SJCRH30 (cell line): ENCODE results near the gene SEC14L6. TPM values are rescaled to one million over a fixed set of nuclear protein-coding genes. Genes with fewer than 3 reads are reported as not detected.

Source experiments
- DNase-seq, 2 experiments: peaks; one replicate each; pipeline ENCODE4 v3.0.0-alpha.2; 2015 to 2020
- H3K27ac ChIP-seq: fragments of 250-450 bp; sonication (Bioruptor Pico); 2 replicates; pipeline ENCODE4 v1.5.1; 2020; ENCODE audit warnings: mild to moderate bottlenecking, moderate library complexity
- H3K27me3 ChIP-seq: fragments of 250-450 bp; sonication (Bioruptor Pico); 2 replicates; pipeline ENCODE4 v1.5.1; 2020; ENCODE audit warnings: mild to moderate bottlenecking, moderate library complexity
- H3K36me3 ChIP-seq: fragments of 250-450 bp; sonication (Bioruptor Pico); 2 replicates; pipeline ENCODE4 v1.5.1; 2020; ENCODE audit warnings: mild to moderate bottlenecking, moderate library complexity
- H3K4me1 ChIP-seq: fragments of 250-450 bp; sonication (Bioruptor Pico); 2 replicates; pipeline ENCODE4 v1.5.1; 2020; ENCODE audit warnings: mild to moderate bottlenecking, moderate library complexity
- H3K4me3 ChIP-seq: fragments of 250-450 bp; sonication (Bioruptor Pico); 2 replicates; pipeline ENCODE4 v1.5.1; 2020; ENCODE audit warnings: mild to moderate bottlenecking, moderate library complexity
- H3K9me3 ChIP-seq: fragments of 250-450 bp; sonication (Bioruptor Pico); replicated peaks from 2 replicates; pipeline ENCODE4 v1.5.1; 2020; ENCODE audit warnings: mild to moderate bottlenecking, moderate library complexity
- total RNA-seq: library from RNA; depleted of rRNA; stranded (reverse); fragments of >200 nt; shearing (Covaris generic); gene quantifications from 2 replicates; pipeline ENCODE4 v1.2.3, GENCODE V29; 2014; rRNA removed

SEC14L6 gene
- total RNA-seq, 1 experiment from 2014 or later, result not detected

GRCh38 chr22:30479981-30480380 lies 66.6 kb downstream of the SEC14L6 start:
- Histone ChIP-seq H3K27me3 (no peaks in the 10 kb centered on the region), H3K4me3 (no peak overlapping the region), H3K36me3 (no peaks in the 10 kb centered on the region), H3K4me1 (no peaks in the 10 kb centered on the region), H3K9me3 (no peaks in the 10 kb centered on the region), H3K27ac (no peak overlapping the region)
- no peak for DNase-seq

- Histone ChIP-seq H3K9me3 (no peaks in the 10 kb centered on the region), H3K27ac (no peak overlapping the region), H3K36me3 (no peaks in the 10 kb centered on the region), H3K4me3 (no peak overlapping the region), H3K4me1 (no peaks in the 10 kb centered on the region), H3K27me3 (no peaks in the 10 kb centered on the region)
- DNase-seq, result no peak
These were observed 71.7 kb downstream of the SEC14L6 start for GRCh38 chr22:30474683-30475424.

GRCh38 chr22:30474121-30474520 lies 72.4 kb downstream of the SEC14L6 start:
- no peak overlapping the region for H3K4me3 ChIP-seq
- no peaks in the 10 kb centered on the region for H3K36me3 ChIP-seq
- no peaks in the 10 kb centered on the region for H3K4me1 ChIP-seq
- H3K27ac ChIP-seq, result no peak overlapping the region
- no peak for DNase-seq
- no peaks in the 10 kb centered on the region for H3K9me3 ChIP-seq
- H3K27me3 ChIP-seq, result no peaks in the 10 kb centered on the region

- Histone ChIP-seq H3K4me1 (no peaks in the 10 kb centered on the region), H3K9me3 (no peaks in the 10 kb centered on the region), H3K27ac (no peak overlapping the region), H3K36me3 (no peaks in the 10 kb centered on the region), H3K27me3 (no peaks in the 10 kb centered on the region), H3K4me3 (no peak overlapping the region)
- DNase-seq, result no peak
These were observed 73.4 kb downstream of the SEC14L6 start for GRCh38 chr22:30472994-30473720.

Other genes starting within 250 kb of the SEC14L6 start
- 4.8 and 5.8 TPM in 2 replicates for gene TBC1D10A, start 219.8 kb downstream of the SEC14L6 start, total RNA-seq
- gene SF3A1, start 189.8 kb downstream of the SEC14L6 start, total RNA-seq, result 45.2 and 64.7 TPM in 2 replicates
- gene CCDC157, start 189.7 kb downstream of the SEC14L6 start, total RNA-seq, result 1.2 TPM in 2 replicates
- gene RNF215, start 159.3 kb downstream of the SEC14L6 start, total RNA-seq, result 4.1 and 7.3 TPM in 2 replicates
- gene SEC14L2, start 149.7 kb downstream of the SEC14L6 start, total RNA-seq, result 1.4 and 3.4 TPM in 2 replicates
- gene MTFP1, start 121.0 kb downstream of the SEC14L6 start, total RNA-seq, result 19.6 and 25.5 TPM in 2 replicates
- gene SEC14L3, start 74.7 kb downstream of the SEC14L6 start, total RNA-seq, result not detected in 2 replicates
- gene SEC14L4, start 41.0 kb downstream of the SEC14L6 start, total RNA-seq, result not detected in 2 replicates
- not detected in 2 replicates for gene GAL3ST1, start 27.9 kb upstream of the SEC14L6 start, total RNA-seq
- gene PES1, start 45.2 kb upstream of the SEC14L6 start, total RNA-seq, result 65.6 and 73.8 TPM in 2 replicates
- 0.53 and 0.85 TPM in 2 replicates for gene TCN2, start 60.4 kb upstream of the SEC14L6 start, total RNA-seq
- gene SLC35E4, start 89.0 kb upstream of the SEC14L6 start, total RNA-seq, result 1.0 and 1.1 TPM in 2 replicates
- gene DUSP18, start 121.1 kb upstream of the SEC14L6 start, total RNA-seq, result 0.99 and 1.7 TPM in 2 replicates
- not detected in 2 replicates for gene OSBP2, start 148.1 kb upstream of the SEC14L6 start, total RNA-seq